GM18909 (cell line): ENCODE measurements around the gene CD48.
"Not testable (repeated sequence)": the region's sequence is repeated elsewhere in the genome, so short reads cannot be mapped to it uniquely, and the experiment has no call there.

ENCODE experiments used
- ATAC-seq: cut with Tn5 transposase; IDR thresholded peaks from one replicate; pipeline ENCODE4 v1.9.1; 2021; ENCODE audit warnings: mild to moderate bottlenecking; ENCODE audit not compliant: unreplicated experiment, poor library complexity

The CD48 gene

GRCh38 chr1:160658162-160658813, 53.3 kb downstream of the CD48 start:
- ATAC-seq, result no peak

- ATAC-seq, result no peak
Observed at GRCh38 chr1:160657250-160657781, 54.3 kb downstream of the CD48 start.

DNA sequence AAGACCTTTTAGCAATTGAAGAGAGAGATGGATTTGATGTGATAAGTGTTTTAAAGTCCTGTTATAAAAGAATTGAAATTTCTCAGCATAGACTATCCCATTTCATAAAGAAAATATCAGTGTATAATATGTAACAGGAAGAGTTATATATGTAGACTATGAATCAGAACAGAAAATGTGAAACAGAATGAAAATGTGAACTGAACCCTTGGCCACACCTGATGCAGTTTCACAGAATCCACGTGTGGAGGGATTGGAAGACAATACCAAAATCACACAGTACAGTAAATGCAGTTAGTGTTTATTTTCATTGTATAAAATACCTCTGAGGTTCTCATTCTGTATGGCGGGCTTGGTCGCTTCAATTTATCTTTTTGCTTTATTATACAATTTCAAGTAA, 54.9 kb downstream of the CD48 start:
- ATAC-seq, result no peak

GRCh38 chr1:160653620-160654016, 58.0 kb downstream of the CD48 start:
- ATAC-seq, result no peak

DNA sequence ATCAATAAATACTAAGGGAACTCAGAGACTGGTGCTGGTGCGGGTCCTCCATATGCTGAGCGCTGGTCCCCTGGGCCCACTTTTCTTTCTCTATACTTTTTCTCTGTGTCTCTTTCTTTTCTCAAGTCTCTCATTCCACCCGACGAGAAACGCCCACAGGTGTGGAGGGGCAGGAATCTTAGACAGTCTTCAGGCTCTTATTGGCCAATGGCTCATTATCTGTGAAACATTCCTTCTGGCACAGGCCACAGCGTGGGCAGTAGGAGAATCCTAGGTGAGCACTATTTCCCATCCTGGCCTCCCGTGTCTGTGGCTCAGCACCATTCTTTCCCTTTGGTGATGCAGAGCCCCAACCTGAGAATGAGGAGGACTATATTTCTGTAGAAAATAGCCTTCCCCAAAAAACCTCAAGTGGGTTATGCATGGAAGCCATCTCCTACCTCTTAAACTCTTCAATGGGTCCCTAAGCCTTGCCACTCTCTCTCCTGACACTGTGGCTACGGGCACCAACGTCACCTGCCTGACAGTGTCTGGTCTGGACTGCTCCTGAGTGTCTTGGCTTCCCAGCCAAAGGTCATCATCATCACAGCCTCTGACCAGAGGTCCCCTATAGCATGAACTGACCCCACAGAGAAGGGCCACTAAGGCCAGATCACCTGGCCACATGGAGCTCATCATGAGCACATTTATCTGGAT, 58.5 kb downstream of the CD48 start:
- no peak for ATAC-seq

- not testable (repeated sequence) for ATAC-seq
Observed at GRCh38 chr1:160652065-160652641, 59.5 kb downstream of the CD48 start.

DNA sequence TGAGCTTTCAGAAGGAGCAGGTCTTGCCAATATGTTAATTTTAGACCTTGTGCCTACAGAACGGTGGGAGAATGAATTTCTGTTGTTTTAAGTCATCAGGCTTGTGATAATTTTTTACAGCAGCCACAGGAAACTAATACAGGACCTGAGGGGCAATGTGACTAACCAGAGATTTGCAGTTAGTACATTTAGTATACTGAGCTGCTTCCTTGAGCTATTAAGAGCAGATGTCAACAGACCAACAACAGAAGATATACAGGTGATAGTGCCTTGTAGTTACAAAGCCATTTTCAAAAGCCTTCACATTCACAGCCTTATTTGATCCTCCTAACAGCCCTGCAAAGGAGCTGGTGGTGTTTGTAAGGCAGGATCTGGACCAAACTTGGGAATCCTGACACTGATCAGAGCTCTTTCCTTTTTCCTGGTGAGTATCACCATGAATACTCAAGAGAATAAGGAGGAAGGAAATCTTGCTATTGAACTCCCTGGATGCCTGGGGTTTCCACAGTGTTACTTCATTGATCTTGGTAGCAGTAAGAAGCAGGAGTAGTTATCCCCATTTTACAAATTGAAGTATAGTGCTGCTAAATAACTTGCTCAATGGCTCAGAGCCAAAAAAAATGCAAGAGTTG, 60.1 kb downstream of the CD48 start:
- ATAC-seq, result no peak

DNA sequence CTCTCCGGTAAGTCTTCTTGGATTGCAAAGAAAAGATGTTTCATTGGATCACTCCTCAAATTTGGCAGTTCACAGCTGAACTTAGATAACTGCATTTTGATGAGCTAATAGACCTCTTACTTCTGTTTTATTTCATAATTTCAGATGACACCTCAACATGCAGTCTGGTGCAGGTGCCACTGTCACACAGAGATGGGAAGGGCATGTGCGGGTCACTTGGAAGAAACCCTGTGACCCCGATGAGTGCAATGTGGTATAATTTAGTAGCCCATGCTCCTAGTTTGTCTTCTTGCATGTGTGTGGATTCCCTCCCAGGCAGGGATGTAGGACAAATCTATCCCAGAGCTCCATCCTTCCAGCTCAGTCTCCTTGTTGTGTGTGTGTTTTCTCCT, 64.3 kb downstream of the CD48 start:
- peak; percentile 10 for ATAC-seq

- peak; percentile 61 for ATAC-seq
Observed at GRCh38 chr1:160646711-160647328, 64.8 kb downstream of the CD48 start, which contains the start of gene SLAMF1. SLAMF1 (minus strand) TSS chr1:160647044; CDS start chr1:160646945, 99 bp downstream.

DNA sequence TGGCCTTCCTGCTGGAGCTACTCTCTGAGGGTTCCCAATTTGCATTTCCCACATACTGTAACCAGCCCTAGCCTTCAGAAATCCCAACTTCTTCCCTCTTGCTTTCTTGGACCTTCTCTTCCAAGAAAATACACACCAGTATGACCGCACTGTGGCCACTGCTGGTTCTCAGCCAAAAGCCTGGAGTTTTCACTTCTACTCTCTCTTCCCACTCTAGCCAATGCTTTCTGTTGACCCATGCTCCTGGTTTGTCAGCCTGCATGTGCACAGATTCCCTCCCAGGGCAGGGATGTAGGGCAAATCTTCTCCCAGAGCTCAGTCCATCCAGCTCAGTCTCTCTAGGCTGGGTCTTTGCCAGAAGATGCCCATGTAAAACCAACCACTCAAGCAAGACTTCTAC, 65.4 kb downstream of the CD48 start:
- ATAC-seq, result no peak

DNA sequence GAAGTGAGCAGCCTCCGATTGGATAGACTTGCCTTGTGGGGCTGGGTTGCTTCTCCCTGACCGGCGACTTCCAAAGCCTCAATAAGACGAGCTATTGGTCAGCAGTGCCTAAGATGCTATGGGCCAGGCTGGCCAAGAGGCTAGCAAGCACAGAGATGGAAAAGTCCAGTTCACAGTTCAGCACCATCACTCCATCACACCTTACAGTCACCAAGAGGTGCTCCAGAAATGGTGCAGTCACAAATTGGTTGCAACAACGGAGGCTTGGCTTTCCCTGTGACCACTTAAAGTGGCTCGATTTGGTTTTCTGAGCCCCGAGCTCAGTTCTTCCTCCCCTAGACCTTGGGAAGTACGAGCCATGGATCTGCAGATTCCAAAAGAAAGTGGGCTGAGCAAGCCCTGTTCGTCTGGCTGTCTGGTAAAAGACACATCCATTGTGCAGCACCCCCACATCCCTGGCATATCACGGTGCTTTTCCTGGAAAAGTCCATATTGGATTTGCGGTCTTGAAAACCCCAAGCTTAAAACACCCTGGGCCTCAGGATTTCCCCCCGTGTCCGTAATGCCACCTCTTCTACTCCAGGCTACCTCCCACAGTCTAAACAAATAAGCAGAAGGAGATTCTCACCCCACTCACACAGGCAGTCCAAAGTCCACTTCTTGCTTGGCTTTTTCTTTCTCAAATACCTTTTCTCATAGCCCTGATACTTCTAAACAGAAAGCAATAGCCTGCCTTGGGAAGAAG, 66.1 kb downstream of the CD48 start:
- ATAC-seq, result no peak

DNA sequence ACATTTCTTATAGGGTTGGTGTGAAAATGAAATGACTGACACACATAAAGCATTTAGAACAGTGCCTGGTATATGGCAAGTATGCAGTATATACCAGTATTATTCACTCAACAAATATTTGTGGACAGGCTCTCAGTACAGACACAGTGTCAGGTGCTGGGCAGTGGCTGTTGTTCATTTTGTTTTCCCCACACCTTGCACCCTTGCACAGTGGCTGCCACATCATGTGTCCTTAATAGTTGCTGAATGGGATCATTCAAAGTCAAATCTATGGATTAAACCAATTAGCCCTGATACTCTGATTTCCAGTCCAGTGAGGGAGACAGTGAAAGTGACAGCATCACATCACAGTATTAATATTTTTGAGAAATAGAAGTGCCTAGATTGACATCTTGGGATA, 67.2 kb downstream of the CD48 start:
- no peak for ATAC-seq

DNA sequence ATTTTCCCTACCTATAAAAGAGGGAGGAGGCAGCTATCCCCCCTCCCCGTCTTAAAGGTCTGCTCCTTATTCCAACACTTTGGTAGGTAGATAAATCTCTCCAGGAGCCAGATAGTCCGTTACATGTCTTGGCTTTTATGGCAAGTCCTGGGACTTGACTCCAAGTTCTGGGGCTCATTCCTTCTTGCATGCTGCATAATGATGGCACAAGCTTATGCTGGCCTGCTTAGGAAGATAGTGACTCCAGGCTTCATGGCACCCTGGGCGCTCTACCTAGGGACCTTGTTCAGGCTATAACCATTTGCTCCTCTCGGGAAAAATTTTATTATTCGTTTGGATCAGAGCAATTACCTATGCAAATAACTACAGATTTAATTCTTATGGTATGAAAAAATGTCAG, 68.5 kb downstream of the CD48 start:
- no peak for ATAC-seq

DNA sequence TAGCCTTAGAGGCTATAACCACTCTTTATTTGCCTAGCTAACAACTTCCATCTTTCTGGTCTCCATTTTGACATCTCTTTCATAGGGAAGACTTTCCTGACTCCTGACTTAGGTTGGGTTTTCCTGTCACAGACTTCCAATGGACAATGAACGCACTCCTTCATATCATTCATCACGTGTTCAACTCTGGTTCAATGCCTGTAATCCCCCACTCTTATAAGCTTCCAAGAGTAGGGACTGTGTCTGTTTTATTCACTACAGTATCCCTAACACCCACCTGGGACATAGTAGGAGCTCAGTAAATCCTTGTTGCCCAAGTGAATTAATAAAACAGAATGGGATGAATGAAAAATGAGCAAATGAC, 69.4 kb downstream of the CD48 start:
- no peak for ATAC-seq

GRCh38 chr1:160641323-160642280, 70.0 kb downstream of the CD48 start:
- ATAC-seq, result peak; percentile 29

- ATAC-seq, result no peak
Observed at GRCh38 chr1:160640359-160641123, 71.1 kb downstream of the CD48 start.

DNA sequence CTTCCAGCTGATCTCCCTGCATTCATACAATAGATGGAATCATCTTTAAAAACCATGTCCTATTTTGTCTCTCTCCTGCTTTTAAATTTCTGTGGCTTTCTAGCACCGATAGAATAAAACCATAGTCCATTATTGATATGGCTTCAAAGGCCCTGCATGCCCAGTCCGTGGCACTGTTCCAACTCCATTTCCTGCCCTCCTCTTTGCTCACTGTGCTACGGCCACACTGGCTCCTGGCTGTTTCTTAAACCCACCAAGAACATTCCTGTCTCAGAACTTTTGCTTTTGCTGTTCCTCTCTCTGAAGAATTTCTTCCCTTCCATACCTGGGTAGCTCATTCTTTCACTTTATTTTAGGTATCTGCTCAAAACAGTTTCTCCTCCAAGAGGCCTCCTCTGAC, 72.0 kb downstream of the CD48 start:
- ATAC-seq, result no peak

GRCh38 chr1:160638926-160639325, 72.7 kb downstream of the CD48 start:
- ATAC-seq, result no peak
